ENCODE data around the gene RPS6KA2. TPM values are rescaled to one million over a fixed set of nuclear protein-coding genes. Genes with fewer than 3 reads are reported as not detected.

The RPS6KA2 gene
- total and polyA plus RNA-seq, 3 donors from 2014 or later = 18.4 to 21.7 (median 19.8) TPM

- DNase-seq = no peak
- Histone ChIP-seq H3K27ac (no peak overlapping the region), H3K9me3 (no peaks in the 10 kb centered on the region), H3K4me3 (no peak overlapping the region), H3K27me3 (no peaks in the 10 kb centered on the region), H3K4me1 (no peaks in the 10 kb centered on the region), H3K36me3 (ENCODE audit: low read depth, missing control alignments) (no peaks in the 10 kb centered on the region)
- TF ChIP-seq POLR2A (IDR thresholded peaks at IDR 0.05) (no peak), CTCF (IDR thresholded peaks at IDR 0.05) (no peak)
- intact Hi-C loops (cut with DNase I; ENCODE audit: low total_unique reads) = no loop called here
- 83 to 90% methylated on average over 5 to 6 of the region's 6 CpGs for WGBS, 2 donors
These were observed 21.3 kb downstream of the RPS6KA2 start for GRCh38 chr6:166605752-166606151.

- H3K4me1 ChIP-seq = no peaks in the 10 kb centered on the region
- H3K4me3 ChIP-seq = no peak overlapping the region
- H3K9me3 ChIP-seq = no peaks in the 10 kb centered on the region
- DNase-seq = no peak
- WGBS, 2 donors = 89 to 91% methylated on average over 6 of the region's 6 CpGs
- H3K36me3 ChIP-seq (ENCODE audit: low read depth, missing control alignments) = no peaks in the 10 kb centered on the region
- no peak overlapping the region for H3K27ac ChIP-seq
- no peaks in the 10 kb centered on the region for H3K27me3 ChIP-seq
- intact Hi-C loops (cut with DNase I; ENCODE audit: low total_unique reads) = no loop called here
- TF ChIP-seq POLR2A (IDR thresholded peaks at IDR 0.05) = no peak
- TF ChIP-seq CTCF (IDR thresholded peaks at IDR 0.05) = no peak
These were observed 22.1 kb downstream of the RPS6KA2 start for GRCh38 chr6:166604911-166605310.

GRCh38 chr6:166604328-166604727 is 22.7 kb downstream of the RPS6KA2 start:
- no peaks in the 10 kb centered on the region for H3K36me3 ChIP-seq (ENCODE audit: low read depth, missing control alignments)
- no peak overlapping the region for H3K27ac ChIP-seq
- WGBS, 2 donors = 93 to 97% methylated on average over 9 of the region's 9 CpGs
- no peaks in the 10 kb centered on the region for H3K4me1 ChIP-seq
- intact Hi-C loops (cut with DNase I; ENCODE audit: low total_unique reads) = no loop called here
- H3K9me3 ChIP-seq = no peaks in the 10 kb centered on the region
- TF ChIP-seq CTCF (IDR thresholded peaks at IDR 0.05) (no peak), POLR2A (IDR thresholded peaks at IDR 0.05) (no peak)
- no peaks in the 10 kb centered on the region for H3K27me3 ChIP-seq
- H3K4me3 ChIP-seq = no peak overlapping the region
- no peak for DNase-seq

- no peaks in the 10 kb centered on the region for H3K9me3 ChIP-seq
- intact Hi-C loops (cut with DNase I; ENCODE audit: low total_unique reads) = no loop called here
- DNase-seq = no peak
These were observed 23.9 kb downstream of the RPS6KA2 start for GRCh38 chr6:166603043-166603690.

GRCh38 chr6:166601956-166602355 is 25.1 kb downstream of the RPS6KA2 start:
- no peaks in the 10 kb centered on the region for H3K27me3 ChIP-seq
- WGBS, 2 donors = 92 to 95% methylated on average over 10 of the region's 10 CpGs

More at GRCh38 chr6:166603043-166603690, 23.9 kb downstream of the RPS6KA2 start:
- Histone ChIP-seq H3K4me3 (no peak overlapping the region), H3K36me3 (ENCODE audit: low read depth, missing control alignments) (no peaks in the 10 kb centered on the region), H3K4me1 (no peaks in the 10 kb centered on the region), H3K27ac (no peak overlapping the region), H3K27me3 (no peaks in the 10 kb centered on the region)
- no peak for TF ChIP-seq POLR2A (IDR thresholded peaks at IDR 0.05)
- WGBS, 2 donors = 87 to 92% methylated on average over 14 of the region's 14 CpGs

More at GRCh38 chr6:166601956-166602355, 25.1 kb downstream of the RPS6KA2 start:
- no peaks in the 10 kb centered on the region for H3K9me3 ChIP-seq
- no peak overlapping the region for H3K4me3 ChIP-seq
- DNase-seq = no peak
- H3K36me3 ChIP-seq (ENCODE audit: low read depth, missing control alignments) = no peaks in the 10 kb centered on the region
- H3K27ac ChIP-seq = no peak overlapping the region
- H3K4me1 ChIP-seq = no peaks in the 10 kb centered on the region
- TF ChIP-seq POLR2A (IDR thresholded peaks at IDR 0.05) = no peak
- no peak for TF ChIP-seq CTCF (IDR thresholded peaks at IDR 0.05)
- intact Hi-C loops (cut with DNase I; ENCODE audit: low total_unique reads) = no loop called here

All from testis (tissue), 3 donors.